Loucy (cell line): ENCODE measurements around the gene PPP1R12A.

Source experiments
- H2AFZ ChIP-seq: fragments of 200-600 bp; sonication (generic); 2 replicates; pipeline ENCODE4 v1.6.0; 2016; ENCODE audit warnings: antibody characterized with exemption, mild to moderate bottlenecking, low read length, moderate library complexity
- H3F3A ChIP-seq: fragments of 200-600 bp; 2 replicates; pipeline ENCODE4 v1.6.0; 2016; ENCODE audit warnings: antibody characterized with exemption, low read depth, mild to moderate bottlenecking
- H3K27me3 ChIP-seq: fragments of 200-600 bp; sonication (generic); 2 replicates; pipeline ENCODE4 v1.6.1; 2014; ENCODE audit warnings: low read length, mild to moderate bottlenecking; ENCODE audit not compliant: insufficient read depth, poor library complexity, severe bottlenecking
- H3K36me3 ChIP-seq: fragments of 200-600 bp; sonication (generic); 2 replicates; pipeline ENCODE4 v1.6.1; 2016; ENCODE audit warnings: low read length; ENCODE audit not compliant: insufficient read depth
- H3K4me1 ChIP-seq: fragments of 200-600 bp; sonication (generic); 2 replicates; pipeline ENCODE4 v1.5.1; 2014; ENCODE audit warnings: low read length, mild to moderate bottlenecking; ENCODE audit not compliant: insufficient read depth, poor library complexity, severe bottlenecking
- H3K4me2 ChIP-seq: fragments of 200-600 bp; sonication (generic); 2 replicates; pipeline ENCODE4 v1.6.0; 2014; ENCODE audit warnings: antibody characterized with exemption, low read length, low read depth, mild to moderate bottlenecking; ENCODE audit not compliant: poor library complexity, severe bottlenecking
- H3K4me3 ChIP-seq: fragments of 200-600 bp; sonication (generic); 2 replicates; pipeline ENCODE4 v1.5.1; 2014; ENCODE audit warnings: low read length, mild to moderate bottlenecking, mixed read lengths; ENCODE audit not compliant: poor library complexity, severe bottlenecking
- H3K79me2 ChIP-seq: fragments of 200-600 bp; sonication (generic); 2 replicates; pipeline ENCODE4 v1.6.1; 2014; ENCODE audit warnings: low read length; ENCODE audit not compliant: insufficient read depth
- H3K9ac ChIP-seq: fragments of 200-600 bp; sonication (generic); 2 replicates; pipeline ENCODE4 v1.6.0; 2014; ENCODE audit warnings: mild to moderate bottlenecking, low read depth, low read length, moderate library complexity; ENCODE audit not compliant: poor library complexity, severe bottlenecking
- H3K9me2 ChIP-seq: fragments of 200-600 bp; sonication (generic); replicated peaks from 2 replicates; pipeline ENCODE4 v1.6.1; 2016; ENCODE audit warnings: low read depth, low read length, mixed read lengths
- H3K9me3 ChIP-seq: fragments of 200-600 bp; sonication (generic); 2 replicates; pipeline ENCODE4 v1.6.1; 2014; ENCODE audit warnings: mild to moderate bottlenecking, antibody characterized with exemption, low read length, low read depth; ENCODE audit not compliant: insufficient read depth
- H4K20me1 ChIP-seq: fragments of 200-600 bp; sonication (generic); 2 replicates; pipeline ENCODE4 v1.6.0; 2014; ENCODE audit warnings: antibody characterized with exemption, low read length, mild to moderate bottlenecking; ENCODE audit not compliant: insufficient read depth, poor library complexity, severe bottlenecking
- CTCF ChIP-seq: fragments of 200-600 bp; sonication (generic); conservative IDR thresholded peaks from 2 replicates; pipeline ENCODE4 v1.5.1; 2014; ENCODE audit warnings: mild to moderate bottlenecking, antibody characterized with exemption, low read length
- EZH2phosphoT487 ChIP-seq: fragments of 200-600 bp; IDR thresholded peaks from 2 replicates; pipeline ENCODE4 v1.6.1; 2018; ENCODE audit warnings: antibody characterized with exemption, mild to moderate bottlenecking, moderate library complexity, borderline replicate concordance

PPP1R12A gene

DNA sequence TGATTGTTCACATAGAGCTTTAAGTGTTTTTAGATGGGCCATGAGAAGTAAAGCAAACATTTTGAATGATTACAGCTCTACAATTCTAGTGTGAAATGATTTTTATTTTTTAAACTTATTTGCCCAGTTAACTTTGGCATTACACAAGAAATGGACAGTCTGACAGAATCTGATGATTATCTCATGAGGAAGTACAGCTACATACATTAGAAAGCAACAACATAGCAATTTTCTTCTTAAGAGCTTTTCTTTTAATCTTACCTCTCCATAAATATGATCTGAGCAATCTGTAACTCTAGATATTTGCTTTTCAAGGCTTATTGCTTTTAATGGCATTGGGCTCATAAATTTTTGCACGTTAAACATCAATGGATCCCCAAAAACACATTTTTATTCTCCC lies 26.5 kb upstream of the PPP1R12A start:
- Histone ChIP-seq H4K20me1 (no peaks in the 10 kb centered on the region), H3K4me1 (no peaks in the 10 kb centered on the region), H3K9me2 (no peaks in the 10 kb centered on the region), H3K4me3 (no peak overlapping the region), H2AFZ (no peak overlapping the region), H3K9ac (no peak overlapping the region), H3K36me3 (no peaks in the 10 kb centered on the region), H3K27me3 (no peaks in the 10 kb centered on the region), H3K9me3 (no peaks in the 10 kb centered on the region), H3K79me2 (no peaks in the 10 kb centered on the region), H3F3A (no peaks in the 10 kb centered on the region), H3K4me2 (no peak overlapping the region)
- TF ChIP-seq CTCF (no peak), EZH2phosphoT487 (no peak)

DNA sequence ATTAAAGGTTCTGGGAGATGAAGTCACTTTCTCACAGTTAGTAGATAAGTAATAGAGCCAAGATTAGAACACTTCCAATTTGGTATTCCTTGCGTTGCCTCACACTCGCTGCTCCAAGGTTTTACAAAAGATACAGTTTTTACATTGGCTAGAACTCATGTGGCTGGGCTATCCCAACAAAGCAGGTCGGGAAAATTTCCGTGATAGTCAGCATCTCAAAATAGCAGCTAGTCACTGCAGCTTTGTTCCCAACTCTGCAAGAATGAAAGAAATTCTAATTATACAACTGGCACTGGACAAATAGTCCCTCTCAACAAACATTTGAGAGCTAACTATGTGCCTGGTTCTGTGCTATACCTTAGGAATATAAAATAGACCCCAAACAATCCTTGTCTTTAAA lies 24.6 kb upstream of the PPP1R12A start:
- TF ChIP-seq EZH2phosphoT487 (no peak), CTCF (no peak)
- no peaks in the 10 kb centered on the region for H3K79me2 ChIP-seq
- H2AFZ ChIP-seq: no peak overlapping the region
- H3K9me2 ChIP-seq: no peaks in the 10 kb centered on the region
- H4K20me1 ChIP-seq: no peaks in the 10 kb centered on the region
- H3K9ac ChIP-seq: no peak overlapping the region
- H3K36me3 ChIP-seq: no peaks in the 10 kb centered on the region
- peaks cover 2% of the 10 kb centered on the region for H3K4me1 ChIP-seq
- no peak overlapping the region for H3K4me2 ChIP-seq
- no peaks in the 10 kb centered on the region for H3K27me3 ChIP-seq
- peaks cover 13% of the 10 kb centered on the region; the same call in 1 of the 2 replicates for H3K9me3 ChIP-seq
- H3K4me3 ChIP-seq: no peak overlapping the region
- H3F3A ChIP-seq: no peaks in the 10 kb centered on the region

GRCh38 chr12:79956896-79957295 lies 22.0 kb upstream of the PPP1R12A start:
- Histone ChIP-seq H3K79me2 (no peaks in the 10 kb centered on the region), H3K4me1 (peaks cover 11% of the 10 kb centered on the region), H3K4me2 (no peak overlapping the region), H3K27me3 (no peaks in the 10 kb centered on the region), H4K20me1 (no peaks in the 10 kb centered on the region), H3K36me3 (no peaks in the 10 kb centered on the region), H3K4me3 (no peak overlapping the region), H2AFZ (no peak overlapping the region), H3K9ac (no peak overlapping the region), H3F3A (no peaks in the 10 kb centered on the region; the same call in 1 of the 2 replicates), H3K9me2 (no peaks in the 10 kb centered on the region), H3K9me3 (peaks cover 16% of the 10 kb centered on the region; the same call in 1 of the 2 replicates)
- TF ChIP-seq CTCF (no peak), EZH2phosphoT487 (no peak)
